HG03558 (cell line): ENCODE data around the gene BNIPL.

Experiments
- ATAC-seq: cut with Tn5 transposase; IDR thresholded peaks from one replicate; pipeline ENCODE4 v1.9.1; 2021; ENCODE audit warnings: moderate number of reproducible peaks; ENCODE audit not compliant: unreplicated experiment; ENCODE audit errors: extremely low read depth

Gene BNIPL

DNA sequence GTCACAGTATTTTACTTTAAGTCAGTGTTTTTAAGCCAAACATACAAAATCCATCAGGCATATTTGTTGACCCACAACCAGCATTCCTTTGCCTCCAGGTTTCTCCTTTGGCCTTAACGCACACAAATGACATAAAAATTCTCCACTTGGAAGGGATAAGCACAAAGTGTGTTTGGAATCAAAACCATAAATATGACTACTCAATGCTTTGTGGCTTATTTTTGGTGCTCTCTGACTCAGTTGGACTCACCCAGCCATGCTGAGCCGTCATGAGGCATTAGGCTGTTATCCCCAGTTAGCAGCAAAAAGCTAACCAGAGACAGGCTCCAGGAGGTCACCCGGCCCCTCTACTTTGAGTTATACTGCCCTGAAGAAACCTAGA is 27.2 kb upstream of the BNIPL start:
- ATAC-seq = no peak

DNA sequence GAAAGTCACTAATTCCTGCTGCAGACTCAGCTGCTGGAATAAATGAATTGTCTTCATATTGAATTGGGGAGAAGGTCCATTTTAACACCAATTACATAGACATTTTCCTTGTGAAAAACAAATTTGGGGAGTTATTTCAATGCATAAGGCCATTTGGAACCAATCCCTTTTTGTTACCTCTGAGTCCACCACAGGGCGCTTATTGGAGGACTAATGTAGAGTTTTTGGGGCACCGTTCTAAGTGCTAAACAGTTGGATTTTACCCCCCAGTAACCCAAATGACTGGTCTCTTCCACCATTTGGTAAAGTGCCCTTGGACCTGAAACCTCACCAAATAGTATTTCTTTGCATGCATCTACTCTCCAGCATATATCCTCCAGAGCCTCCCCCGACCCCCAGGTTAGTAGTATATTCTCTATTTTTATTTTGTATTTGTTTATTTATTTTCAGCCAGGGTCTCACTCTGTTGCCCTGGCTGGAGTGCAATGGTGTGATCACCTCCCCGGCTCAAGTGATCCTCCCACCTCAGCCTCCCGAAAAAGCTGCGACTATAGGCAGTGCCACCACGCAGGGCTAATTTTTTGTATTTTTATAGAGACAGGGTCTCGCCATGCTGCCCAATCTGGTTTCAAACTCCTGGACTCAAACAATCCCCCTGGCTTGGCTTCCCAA is 26.6 kb upstream of the BNIPL start:
- ATAC-seq = no peak

DNA sequence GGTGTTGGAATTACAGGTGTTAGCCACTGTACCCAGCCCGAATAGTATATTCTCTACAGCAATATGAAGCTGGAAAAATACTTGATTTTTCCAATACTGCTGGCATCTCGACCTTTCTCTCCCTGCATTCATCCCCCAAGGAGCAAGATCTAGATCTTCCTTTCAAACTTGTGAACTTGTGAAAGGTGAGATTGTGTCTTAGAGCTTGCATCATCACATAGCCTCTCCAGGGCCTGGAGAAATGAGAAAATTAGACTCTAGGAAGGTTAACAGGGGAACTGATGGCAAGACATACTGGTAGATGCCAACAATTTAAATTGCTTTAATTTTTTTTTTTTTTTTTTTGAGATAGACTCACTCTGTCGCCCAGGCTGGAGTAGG is 26.1 kb upstream of the BNIPL start:
- ATAC-seq = no peak

DNA sequence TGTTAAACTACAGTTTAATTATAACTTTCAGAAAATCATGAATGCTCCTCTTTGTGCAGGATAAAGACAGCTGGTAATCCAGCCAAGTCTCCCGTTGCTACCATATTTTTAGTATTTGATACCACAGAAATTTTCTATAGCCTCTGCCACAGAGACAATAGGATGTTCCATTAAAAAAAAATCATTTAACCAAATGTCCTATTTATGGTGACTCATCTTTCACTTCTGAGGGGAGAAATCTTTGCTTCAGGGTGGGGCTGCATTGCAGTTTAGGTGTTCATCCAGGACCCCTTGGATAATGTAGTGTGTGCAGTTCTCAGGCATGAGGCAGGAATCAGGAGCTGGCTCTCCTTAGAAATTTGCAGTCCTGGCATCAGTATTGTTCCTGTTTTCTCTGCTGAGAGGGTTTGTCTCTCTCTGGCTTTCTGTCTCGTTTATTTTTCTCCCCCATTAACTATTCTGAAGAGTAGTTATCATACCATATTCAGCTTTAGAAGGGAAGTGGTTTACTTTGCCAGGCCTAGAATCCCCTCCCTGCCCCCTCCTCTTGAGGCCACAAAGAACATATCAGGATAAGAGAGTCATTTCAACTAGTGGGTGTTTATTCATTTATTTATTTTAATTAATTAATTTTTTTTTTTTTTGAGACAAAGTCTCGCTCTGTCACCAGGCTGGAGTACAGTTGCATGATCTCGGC is 25.1 kb upstream of the BNIPL start:
- no peak for ATAC-seq

DNA sequence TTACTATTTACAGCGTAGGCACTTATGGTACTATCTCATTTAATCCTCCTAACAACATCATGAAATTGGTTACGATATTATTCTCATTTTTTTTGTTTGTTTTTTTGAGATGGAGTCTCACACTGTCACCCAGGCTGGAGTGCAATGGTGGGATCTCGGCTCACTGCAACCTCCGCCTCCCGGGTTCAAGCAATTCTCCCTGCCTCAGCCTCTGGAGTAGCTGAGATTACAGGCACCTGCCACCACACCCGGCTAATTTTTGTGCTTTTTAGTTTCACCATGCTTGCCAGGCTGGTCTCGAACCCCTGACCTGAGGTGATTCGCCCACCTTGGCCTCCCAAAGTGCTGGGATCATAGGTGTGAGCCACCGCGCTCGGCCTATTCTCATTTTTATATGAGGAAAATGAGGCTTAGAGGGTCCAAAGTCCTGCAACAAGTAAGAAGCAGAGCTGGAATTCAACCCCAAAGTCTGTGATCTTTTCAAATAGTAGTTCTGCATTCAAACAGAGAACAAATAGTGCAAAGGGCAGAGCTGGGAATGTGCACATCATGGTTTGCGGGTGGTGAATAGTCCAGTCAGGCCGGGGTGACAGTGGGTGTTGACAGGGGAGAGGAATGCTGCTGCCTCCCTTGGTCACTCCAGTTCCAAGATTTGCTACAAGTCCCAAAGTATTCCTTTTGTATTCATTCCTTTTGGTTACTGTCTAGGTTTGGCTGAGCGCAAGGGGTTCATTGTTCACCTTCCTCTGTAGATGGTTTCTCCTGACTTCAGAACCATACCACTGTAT is 23.5 kb upstream of the BNIPL start:
- ATAC-seq = no peak

DNA sequence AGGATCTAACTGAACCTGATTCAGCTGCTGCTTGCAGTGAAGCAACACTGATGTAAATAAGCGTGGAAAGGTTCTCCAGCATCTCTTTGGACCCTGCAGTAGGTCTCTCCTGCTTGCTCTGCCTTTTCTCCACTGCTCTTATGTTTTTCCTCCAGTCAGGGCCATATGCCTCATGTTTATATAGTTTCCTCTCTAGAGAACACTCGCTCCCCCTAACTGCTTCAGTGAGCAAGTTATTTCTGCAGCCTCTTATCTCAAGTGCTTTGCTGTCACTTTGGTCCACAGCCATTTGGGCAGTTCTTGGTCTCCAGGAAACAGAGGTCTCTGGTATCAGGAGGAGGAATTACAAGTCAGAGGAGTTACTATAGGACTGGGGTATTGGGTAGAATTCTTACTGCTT is 22.9 kb upstream of the BNIPL start:
- ATAC-seq = no peak

DNA sequence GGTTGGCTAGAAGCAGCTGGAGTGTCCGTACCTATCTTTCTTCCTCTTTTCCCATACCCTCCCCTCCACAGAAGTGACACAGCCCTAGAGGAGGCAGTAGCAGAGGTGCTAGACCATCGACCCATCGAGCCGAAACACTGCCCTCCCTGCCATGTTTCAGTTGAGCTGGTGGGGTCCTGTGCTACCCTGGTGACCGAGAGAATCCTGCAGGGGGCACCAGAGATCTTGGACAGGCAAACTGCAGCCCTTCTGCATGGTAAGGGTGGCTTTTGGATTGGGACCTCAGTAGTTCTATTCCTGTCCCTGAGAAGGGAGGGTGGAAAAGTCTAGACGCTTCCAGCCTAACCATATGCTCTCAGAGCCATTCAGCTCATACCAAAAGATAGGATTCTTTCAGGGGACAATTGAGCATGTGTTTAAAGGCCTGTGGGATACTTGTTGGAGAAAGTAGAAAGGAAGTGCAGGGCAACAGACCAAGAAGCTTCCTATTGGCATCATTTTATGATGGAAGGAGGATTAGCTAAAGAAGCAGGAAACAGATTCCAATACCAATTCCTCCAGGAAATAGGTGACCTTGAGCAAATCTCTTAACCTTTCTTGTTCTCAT is 11.7 kb upstream of the BNIPL start:
- ATAC-seq = no peak

DNA sequence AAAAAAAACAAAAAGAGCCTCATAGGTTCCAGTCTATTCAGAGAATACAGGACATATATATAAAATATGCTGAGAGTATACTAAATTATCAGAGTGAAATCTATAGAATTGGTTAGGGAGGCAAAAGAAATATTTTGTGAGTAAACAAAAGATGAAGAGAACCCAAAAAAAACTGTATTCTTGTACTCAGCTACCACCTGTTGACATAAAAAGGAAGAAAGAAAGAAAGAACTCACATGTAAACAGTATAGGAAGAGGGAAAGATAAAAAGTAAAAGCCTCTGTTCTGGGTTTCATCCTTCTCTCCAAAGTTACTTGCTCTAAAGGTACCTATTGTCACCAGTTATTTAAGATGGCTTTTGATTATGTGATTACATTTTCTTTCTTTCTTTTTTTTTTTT is 9.9 kb upstream of the BNIPL start:
- ATAC-seq = no peak

DNA sequence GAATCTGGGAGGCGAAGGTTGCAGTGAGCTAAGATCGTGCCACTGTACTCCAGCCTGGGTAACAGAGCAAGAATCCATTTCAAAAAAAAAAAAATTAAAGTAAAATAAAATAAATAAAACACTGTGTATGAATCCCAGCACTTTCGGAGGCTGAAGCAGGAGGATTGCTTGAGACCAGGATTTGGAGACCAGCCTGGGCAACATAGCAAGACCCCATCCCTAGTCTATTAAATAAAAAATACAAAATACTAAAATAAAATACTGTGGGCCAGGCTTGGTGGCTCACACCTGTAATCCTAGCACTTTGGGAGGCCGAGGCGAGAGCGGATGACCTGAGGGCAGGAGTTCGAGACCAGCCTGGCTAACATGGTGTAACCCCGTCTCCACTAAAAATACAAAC is 4.2 kb upstream of the BNIPL start:
- ATAC-seq = no peak

DNA sequence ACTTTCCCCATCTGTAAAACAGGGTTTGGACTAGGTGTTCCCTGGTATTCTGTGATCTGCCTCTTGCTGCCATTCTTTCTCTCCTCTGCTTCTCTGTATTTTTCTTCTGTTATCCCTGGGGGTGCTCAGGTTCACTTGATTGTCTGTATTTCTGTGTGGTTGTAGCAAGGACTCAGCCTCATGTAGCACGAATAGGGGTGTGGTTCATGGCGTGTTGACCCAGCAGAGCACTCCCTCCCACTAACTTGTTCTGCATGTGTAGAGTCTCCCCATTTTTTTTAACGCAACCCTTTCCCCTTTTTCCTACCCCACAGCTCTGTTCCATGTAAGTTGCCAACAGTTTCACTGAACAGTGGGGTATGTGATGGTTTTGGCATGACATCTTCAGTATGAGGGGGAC is 1.2 kb upstream of the BNIPL start:
- no peak for ATAC-seq

DNA sequence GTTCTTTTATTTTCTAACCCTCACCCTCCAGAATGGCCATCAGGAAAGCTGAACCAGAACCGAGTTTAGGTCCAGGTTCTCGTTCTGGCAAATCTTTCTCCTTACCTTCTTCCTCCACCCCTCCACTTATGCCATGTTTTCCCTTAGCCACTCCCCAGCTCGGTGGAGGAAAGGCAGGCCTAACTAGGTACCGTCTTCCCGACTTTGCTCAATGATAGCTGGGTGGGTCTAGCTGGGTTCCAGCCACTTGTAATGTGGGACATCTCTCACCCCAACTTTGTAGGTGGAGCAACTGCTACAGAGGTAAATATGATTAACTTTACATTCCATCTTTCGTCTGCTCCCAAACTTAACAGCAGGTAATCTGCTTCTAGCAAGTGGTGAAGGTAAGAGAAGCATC is 646 bp downstream of the BNIPL start:
- ATAC-seq = no peak

DNA sequence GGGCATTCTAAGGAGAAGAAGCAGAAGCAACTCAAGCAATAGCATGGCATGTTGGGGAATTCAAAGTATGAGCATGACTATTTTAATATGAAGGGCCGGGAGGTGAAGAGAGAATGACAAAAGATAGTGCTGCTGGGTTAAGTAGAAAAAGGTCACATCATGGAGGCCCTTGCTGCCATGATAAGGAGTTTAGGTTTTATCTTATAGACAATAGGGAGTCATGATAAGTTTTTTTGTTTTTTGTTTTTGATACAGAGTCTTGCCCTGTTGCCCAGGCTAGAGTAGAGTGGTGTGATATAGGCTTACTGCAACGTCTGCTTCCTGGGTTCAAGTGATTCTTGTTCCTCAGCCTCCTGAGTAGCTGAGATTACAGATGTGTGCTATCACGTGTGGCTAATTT is 3.1 kb downstream of the BNIPL start:
- ATAC-seq = no peak

DNA sequence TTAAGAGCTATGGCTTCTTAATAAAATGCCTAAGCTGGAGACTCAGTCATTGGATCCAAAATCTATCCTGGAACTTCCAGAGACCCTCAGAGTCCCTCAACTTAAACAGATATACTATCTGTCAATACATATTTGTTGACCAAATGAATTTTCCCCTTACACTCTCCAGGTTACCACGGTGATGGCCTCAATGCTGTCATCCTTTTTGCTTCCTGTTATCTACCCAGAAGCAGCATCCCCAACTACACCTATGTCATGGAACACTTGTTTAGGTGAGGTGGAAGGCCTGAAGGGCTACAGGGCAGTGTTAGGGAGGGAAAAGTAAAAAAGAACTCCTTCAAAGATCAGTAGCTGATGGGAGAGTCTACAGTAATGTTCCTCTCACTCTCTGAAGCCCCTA is 6.8 kb downstream of the BNIPL start:
- no peak for ATAC-seq

DNA sequence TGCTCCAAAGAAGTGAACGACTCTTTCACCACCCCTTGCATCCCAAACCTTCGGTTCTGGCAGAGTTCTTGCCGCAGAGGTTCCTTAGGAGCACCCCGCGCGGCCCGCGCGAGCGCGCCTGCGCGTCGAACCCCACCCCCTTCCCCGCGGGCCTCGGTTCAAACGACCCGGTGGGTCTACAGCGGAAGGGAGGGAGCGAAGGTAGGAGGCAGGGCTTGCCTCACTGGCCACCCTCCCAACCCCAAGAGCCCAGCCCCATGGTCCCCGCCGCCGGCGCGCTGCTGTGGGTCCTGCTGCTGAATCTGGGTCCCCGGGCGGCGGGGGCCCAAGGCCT is 11.2 kb downstream of the BNIPL start, which contains the start of gene C1orf56:
Gene C1orf56, plus strand, starts transcription at position 161 of the 334 bp plus-strand sequence. Its CDS starts 97 bp downstream, at position 258.
- ATAC-seq = no peak

DNA sequence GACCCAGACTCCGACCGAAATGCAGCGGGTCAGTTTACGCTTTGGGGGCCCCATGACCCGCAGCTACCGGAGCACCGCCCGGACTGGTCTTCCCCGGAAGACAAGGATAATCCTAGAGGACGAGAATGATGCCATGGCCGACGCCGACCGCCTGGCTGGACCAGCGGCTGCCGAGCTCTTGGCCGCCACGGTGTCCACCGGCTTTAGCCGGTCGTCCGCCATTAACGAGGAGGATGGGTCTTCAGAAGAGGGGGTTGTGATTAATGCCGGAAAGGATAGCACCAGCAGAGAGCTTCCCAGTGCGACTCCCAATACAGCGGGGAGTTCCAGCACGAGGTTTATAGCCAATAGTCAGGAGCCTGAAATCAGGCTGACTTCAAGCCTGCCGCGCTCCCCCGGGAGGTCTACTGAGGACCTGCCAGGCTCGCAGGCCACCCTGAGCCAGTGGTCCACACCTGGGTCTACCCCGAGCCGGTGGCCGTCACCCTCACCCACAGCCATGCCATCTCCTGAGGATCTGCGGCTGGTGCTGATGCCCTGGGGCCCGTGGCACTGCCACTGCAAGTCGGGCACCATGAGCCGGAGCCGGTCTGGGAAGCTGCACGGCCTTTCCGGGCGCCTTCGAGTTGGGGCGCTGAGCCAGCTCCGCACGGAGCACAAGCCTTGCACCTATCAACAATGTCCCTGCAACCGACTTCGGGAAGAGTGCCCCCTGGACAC is 11.7 kb downstream of the BNIPL start:
- ATAC-seq = no peak

DNA sequence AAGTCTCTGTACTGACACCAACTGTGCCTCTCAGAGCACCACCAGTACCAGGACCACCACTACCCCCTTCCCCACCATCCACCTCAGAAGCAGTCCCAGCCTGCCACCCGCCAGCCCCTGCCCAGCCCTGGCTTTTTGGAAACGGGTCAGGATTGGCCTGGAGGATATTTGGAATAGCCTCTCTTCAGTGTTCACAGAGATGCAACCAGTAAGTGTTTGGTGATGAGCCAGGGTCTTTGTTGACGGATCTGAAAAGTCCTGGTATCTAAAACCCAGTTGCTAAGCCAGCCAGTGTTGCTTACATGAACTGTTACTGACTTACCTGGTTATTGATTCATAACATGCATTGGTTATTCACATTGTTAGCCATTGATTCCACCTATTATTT is 12.3 kb downstream of the BNIPL start:
- no peak for ATAC-seq

DNA sequence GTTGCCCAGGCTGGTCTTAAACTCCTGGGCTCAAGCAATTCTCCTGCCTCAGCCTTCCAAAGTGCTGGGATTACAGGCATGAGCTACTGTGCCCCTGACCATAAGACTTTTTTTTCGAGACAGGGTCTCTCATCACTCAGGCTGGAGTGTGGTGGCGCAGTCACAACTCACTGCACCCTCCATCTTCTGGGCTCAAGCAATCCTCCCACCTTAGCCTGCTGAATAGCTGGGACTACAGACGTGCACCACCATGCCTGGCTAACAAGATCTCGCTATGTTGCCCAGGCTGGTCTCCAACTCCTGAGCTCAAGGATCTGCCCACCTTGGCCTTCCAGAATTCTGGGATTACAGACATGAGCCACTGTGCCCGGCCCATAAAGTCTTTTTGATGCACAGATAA is 13.1 kb downstream of the BNIPL start:
- ATAC-seq = no peak

DNA sequence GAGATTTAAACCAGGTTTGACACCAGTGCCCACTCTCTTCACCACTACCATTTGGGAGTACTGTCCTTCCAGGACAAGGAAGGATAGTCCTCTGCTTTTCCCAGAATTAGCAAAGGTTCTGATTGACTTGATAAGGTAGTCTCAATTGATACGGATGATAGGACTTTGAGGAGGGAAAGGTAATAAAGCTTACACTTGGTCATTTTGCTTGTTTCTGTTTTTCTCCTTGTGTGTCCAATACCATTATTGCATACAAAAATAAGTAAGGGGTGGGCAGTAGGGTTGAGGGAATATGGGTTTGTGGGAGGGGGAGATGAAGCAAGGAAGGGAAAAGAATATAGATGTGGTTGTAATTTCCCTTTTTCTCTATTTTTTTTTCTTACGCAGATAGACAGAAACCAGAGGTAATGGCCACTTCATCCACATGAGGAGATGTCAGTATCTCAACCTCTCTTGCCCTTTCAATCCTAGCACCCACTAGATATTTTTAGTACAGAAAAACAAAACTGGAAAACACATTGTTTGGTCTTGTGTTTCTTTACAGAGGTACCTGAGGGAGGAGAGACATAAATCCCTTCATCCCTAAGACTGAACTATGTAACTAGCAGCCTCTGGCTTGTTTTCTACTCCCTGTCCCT is 13.8 kb downstream of the BNIPL start:
- no peak for ATAC-seq

DNA sequence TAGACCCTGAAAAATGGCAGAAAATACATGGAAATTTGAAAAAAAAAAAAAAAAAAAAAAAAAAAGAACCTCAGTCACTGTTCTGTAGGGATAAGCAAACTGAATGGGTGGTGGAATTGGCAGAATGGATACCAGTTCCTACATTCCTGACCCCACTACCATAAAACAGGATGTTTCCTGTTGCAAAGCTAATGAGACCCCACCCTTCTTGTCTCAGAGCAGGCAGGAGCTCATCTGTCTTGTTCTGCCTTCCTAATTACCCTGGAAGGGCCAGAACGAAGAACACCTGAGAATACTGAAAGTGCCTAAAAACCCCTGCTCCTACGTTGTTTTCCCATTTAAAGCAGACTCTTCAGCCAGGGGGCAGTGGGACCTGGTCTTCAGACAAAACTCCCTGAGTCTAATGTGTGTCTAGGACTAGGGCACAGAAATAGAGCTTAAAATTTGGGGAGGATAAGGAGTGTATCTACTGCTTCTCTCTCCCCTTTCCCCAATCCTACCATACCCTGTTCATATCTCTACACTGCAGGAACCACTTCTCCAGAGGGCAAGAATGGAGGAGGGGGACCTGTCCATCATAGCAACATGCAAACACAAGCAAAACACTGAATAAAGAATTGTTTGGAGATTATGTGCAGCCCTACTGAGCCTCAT is 15.1 kb downstream of the BNIPL start:
- no peak for ATAC-seq
